ENCODE data around the gene ZNF280D. TPM values are rescaled to one million over a fixed set of nuclear protein-coding genes. Genes with fewer than 3 reads are reported as not detected.

The ZNF280D gene
- total RNA-seq, 4 donors from 2014 or later, result 22.4 to 79.2 (median 43.3) TPM

GRCh38 chr15:56737791-56738190, 4.5 kb upstream of the ZNF280D start:
- in situ Hi-C loops (cut with MboI; ENCODE audit: low pct_ligation_motif_present in 1 of 4, low pct_unique_long_range_greater_than_20kb in 1 of 4, low sequenced_read_pairs in 3 of 4), result no loop called here
- TF ChIP-seq EP300 (IDR thresholded peaks at IDR 0.05; ENCODE audit: low read depth) (no peak), POLR2AphosphoS5 (IDR thresholded peaks at IDR 0.05) (no peak), CTCF (IDR thresholded peaks at IDR 0.05) (no peak), POLR2A (IDR thresholded peaks at IDR 0.05) (no peak)

GRCh38 chr15:56736881-56737707, 3.8 kb upstream of the ZNF280D start:
- peaks cover 0 to 36% (median 18%) of the 10 kb centered on the region in 4 donors for H3K4me1 ChIP-seq
- no peaks in the 10 kb centered on the region for H3K36me3 ChIP-seq
- no peak overlapping the region for H3K4me3 ChIP-seq
- H3K9me3 ChIP-seq, result no peaks in the 10 kb centered on the region
- DNase-seq, result no peak
- no peak for TF ChIP-seq CTCF (IDR thresholded peaks at IDR 0.05)
- no peak for TF ChIP-seq POLR2AphosphoS5 (IDR thresholded peaks at IDR 0.05)
- TF ChIP-seq EP300 (IDR thresholded peaks at IDR 0.05; ENCODE audit: low read depth), result no peak
- no peak for TF ChIP-seq POLR2A (IDR thresholded peaks at IDR 0.05)
- peak overlapping the region; percentile 3 to 64 (median 42) for H3K27ac ChIP-seq
- H3K27me3 ChIP-seq, result no peaks in the 10 kb centered on the region
- WGBS, 2 donors (ENCODE audit: low coverage in 1 of 2), result 42 to 52% methylated on average over 5 of the region's 5 CpGs
- intact Hi-C loops (cut with DNase I; ENCODE audit: low total_unique reads), result no loop called here
- in situ Hi-C loops (cut with MboI; ENCODE audit: low pct_ligation_motif_present in 1 of 4, low pct_unique_long_range_greater_than_20kb in 1 of 4, low sequenced_read_pairs in 3 of 4), result no loop called here

More at GRCh38 chr15:56737791-56738190, 4.5 kb upstream of the ZNF280D start:
- no peaks in the 10 kb centered on the region for H3K27me3 ChIP-seq
- DNase-seq, result no peak
- no peak overlapping the region for H3K4me3 ChIP-seq
- H3K9me3 ChIP-seq, result no peaks in the 10 kb centered on the region
- WGBS, 2 donors (ENCODE audit: low coverage in 1 of 2), result 50 to 71% methylated on average over 1 of the region's 1 CpG
- H3K4me1 ChIP-seq, result peaks cover 0 to 31% (median 16%) of the 10 kb centered on the region in 4 donors
- H3K36me3 ChIP-seq, result no peaks in the 10 kb centered on the region
- intact Hi-C loops (cut with DNase I; ENCODE audit: low total_unique reads), result no loop called here
- peak overlapping the region; percentile 3 to 64 (median 42) for H3K27ac ChIP-seq

- no peak for DNase-seq
- 70 to 71% methylated on average over 2 to 6 of the region's 6 CpGs for WGBS, 2 donors (ENCODE audit: low coverage in 1 of 2)
- in situ Hi-C loops (cut with MboI; ENCODE audit: low pct_ligation_motif_present in 1 of 4, low pct_unique_long_range_greater_than_20kb in 1 of 4, low sequenced_read_pairs in 3 of 4) (no loop called here), intact Hi-C loops (cut with DNase I; ENCODE audit: low total_unique reads) (no loop called here)
- H3K4me3 ChIP-seq, result no peak overlapping the region
- H3K9me3 ChIP-seq, result no peaks in the 10 kb centered on the region
- no peaks in the 10 kb centered on the region for H3K36me3 ChIP-seq
- TF ChIP-seq CTCF (IDR thresholded peaks at IDR 0.05) (no peak), POLR2AphosphoS5 (IDR thresholded peaks at IDR 0.05) (peak in 1 of 3 donors; percentile 4)
- no peaks in the 10 kb centered on the region for H3K27me3 ChIP-seq
- H3K4me1 ChIP-seq, result peaks cover 0 to 44% (median 24%) of the 10 kb centered on the region in 4 donors
- peak overlapping the region; percentile 3 to 64 (median 42) for H3K27ac ChIP-seq
These were observed 3.0 kb upstream of the ZNF280D start for GRCh38 chr15:56736308-56736707.

- in situ Hi-C loops (cut with MboI; ENCODE audit: low pct_ligation_motif_present in 1 of 4, low pct_unique_long_range_greater_than_20kb in 1 of 4, low sequenced_read_pairs in 3 of 4), result no loop called here
- peak overlapping the region in 2 of 4 donors; percentile 47 to 64 for H3K27ac ChIP-seq
- intact Hi-C loops (cut with DNase I; ENCODE audit: low total_unique reads), result no loop called here
These were observed 2.3 kb upstream of the ZNF280D start for GRCh38 chr15:56735589-56735988.

More at GRCh38 chr15:56735589-56735988, 2.3 kb upstream of the ZNF280D start:
- H3K36me3 ChIP-seq, result no peaks in the 10 kb centered on the region
- H3K4me3 ChIP-seq, result no peak overlapping the region
- DNase-seq, result no peak
- peaks cover 0 to 51% (median 27%) of the 10 kb centered on the region in 4 donors for H3K4me1 ChIP-seq
- 59 to 60% methylated on average over 3 of the region's 3 CpGs for WGBS, 2 donors (ENCODE audit: low coverage in 1 of 2)
- no peak for TF ChIP-seq EP300 (IDR thresholded peaks at IDR 0.05; ENCODE audit: low read depth)
- TF ChIP-seq CTCF (IDR thresholded peaks at IDR 0.05), result no peak
- no peak for TF ChIP-seq POLR2AphosphoS5 (IDR thresholded peaks at IDR 0.05)
- no peak for TF ChIP-seq POLR2A (IDR thresholded peaks at IDR 0.05)
- H3K9me3 ChIP-seq, result no peaks in the 10 kb centered on the region
- no peaks in the 10 kb centered on the region for H3K27me3 ChIP-seq

Data from transverse colon (tissue), 4 donors.